ENCODE data around the gene FRMD3. TPM values are rescaled to one million over a fixed set of nuclear protein-coding genes. Genes with fewer than 3 reads are reported as not detected.

The FRMD3 gene
- total RNA-seq, 1 experiment from 2014 or later = 1.4 TPM

- TF ChIP-seq ATF6 (CRISPR knock-in tag; IDR thresholded peaks at IDR 0.05) (no peak), CTCF (IDR thresholded peaks at IDR 0.05) (no peak)
- TF ChIP-seq, protein P1, sequence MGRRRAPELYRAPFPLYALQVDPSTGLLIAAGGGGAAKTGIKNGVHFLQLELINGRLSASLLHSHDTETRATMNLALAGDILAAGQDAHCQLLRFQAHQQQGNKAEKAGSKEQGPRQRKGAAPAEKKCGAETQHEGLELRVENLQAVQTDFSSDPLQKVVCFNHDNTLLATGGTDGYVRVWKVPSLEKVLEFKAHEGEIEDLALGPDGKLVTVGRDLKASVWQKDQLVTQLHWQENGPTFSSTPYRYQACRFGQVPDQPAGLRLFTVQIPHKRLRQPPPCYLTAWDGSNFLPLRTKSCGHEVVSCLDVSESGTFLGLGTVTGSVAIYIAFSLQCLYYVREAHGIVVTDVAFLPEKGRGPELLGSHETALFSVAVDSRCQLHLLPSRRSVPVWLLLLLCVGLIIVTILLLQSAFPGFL (CRISPR knock-in tag; IDR thresholded peaks at IDR 0.05; ENCODE audit: borderline replicate concordance) = no peak
Measured at GRCh38 chr9:83242066-83242465, 296.1 kb downstream of the FRMD3 start (continued).

GRCh38 chr9:83240671-83241070, 297.5 kb downstream of the FRMD3 start:
- Mint-ChIP-seq H3K4me3 (no peak overlapping the region), H3K9me3 (peaks cover 5% of the 10 kb centered on the region; the same call in 1 of the 2 replicates), H3K27ac (no peak overlapping the region), H3K4me1 (peaks cover 17% of the 10 kb centered on the region), H3K27me3 (ENCODE audit: low read depth) (no peaks in the 10 kb centered on the region), H3K36me3 (peaks cover 2% of the 10 kb centered on the region; the same call in 1 of the 2 replicates)
- POLR2A ChIA-PET = no interaction called here
- CTCF ChIA-PET = no interaction called here
- ATAC-seq (no peak), DNase-seq (ENCODE audit: low spot score) (no peak)
- TF ChIP-seq, protein P2, sequence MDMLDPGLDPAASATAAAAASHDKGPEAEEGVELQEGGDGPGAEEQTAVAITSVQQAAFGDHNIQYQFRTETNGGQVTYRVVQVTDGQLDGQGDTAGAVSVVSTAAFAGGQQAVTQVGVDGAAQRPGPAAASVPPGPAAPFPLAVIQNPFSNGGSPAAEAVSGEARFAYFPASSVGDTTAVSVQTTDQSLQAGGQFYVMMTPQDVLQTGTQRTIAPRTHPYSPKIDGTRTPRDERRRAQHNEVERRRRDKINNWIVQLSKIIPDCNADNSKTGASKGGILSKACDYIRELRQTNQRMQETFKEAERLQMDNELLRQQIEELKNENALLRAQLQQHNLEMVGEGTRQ (CRISPR knock-in tag; IDR thresholded peaks at IDR 0.05) = no peak
- TF ChIP-seq MXD4 (CRISPR knock-in tag; IDR thresholded peaks at IDR 0.05; ENCODE audit: borderline replicate concordance) (no peak), GTF2I (CRISPR knock-in tag; conservative IDR thresholded peaks at IDR 0.05) (no peak), FOXP4 (CRISPR knock-in tag; IDR thresholded peaks at IDR 0.05) (no peak), E2F1 (CRISPR knock-in tag; IDR thresholded peaks at IDR 0.05) (no peak), IRF2 (CRISPR knock-in tag; IDR thresholded peaks at IDR 0.05; ENCODE audit: borderline replicate concordance, low read depth) (no peak), ZBTB43 (CRISPR knock-in tag; IDR thresholded peaks at IDR 0.05) (no peak), NFYB (CRISPR knock-in tag; conservative IDR thresholded peaks at IDR 0.05; ENCODE audit: low read depth) (no peak), ZNF138 (CRISPR knock-in tag; conservative IDR thresholded peaks at IDR 0.05) (no peak), ZSCAN18 (CRISPR knock-in tag; IDR thresholded peaks at IDR 0.05) (no peak)
- TF ChIP-seq, protein P3, sequence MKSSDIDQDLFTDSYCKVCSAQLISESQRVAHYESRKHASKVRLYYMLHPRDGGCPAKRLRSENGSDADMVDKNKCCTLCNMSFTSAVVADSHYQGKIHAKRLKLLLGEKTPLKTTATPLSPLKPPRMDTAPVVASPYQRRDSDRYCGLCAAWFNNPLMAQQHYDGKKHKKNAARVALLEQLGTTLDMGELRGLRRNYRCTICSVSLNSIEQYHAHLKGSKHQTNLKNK (CRISPR knock-in tag; IDR thresholded peaks at IDR 0.05) = no peak

Measured in WTC11 (cell line).